Measurements from ENCODE around the gene ADCK1. TPM values are rescaled to one million over a fixed set of nuclear protein-coding genes. Genes with fewer than 3 reads are reported as not detected.

Gene ADCK1
- total and polyA plus RNA-seq, 9 of the 15 experiments (the other 6 are each of a cell fraction or from before 2014, with no cell fraction given): 2.8 to 8.9 (median 4.3) TPM

- TF ChIP-seq ZNF318 (IDR thresholded peaks at IDR 0.05; ENCODE audit: borderline replicate concordance in 1 of 2, low read depth in 1 of 2) (peak in 1 of 2 experiments; percentile 76; a peak in 2 of 4 replicates), ZFX (CRISPR knock-in tag; IDR thresholded peaks at IDR 0.05) (peak; percentile 62; the same call in 1 of the 2 replicates), EHMT2 (IDR thresholded peaks at IDR 0.05) (no peak), RAD51 (IDR thresholded peaks at IDR 0.05; ENCODE audit: borderline replicate concordance, low read depth) (peak; percentile 85), MIER1 (IDR thresholded peaks at IDR 0.05; ENCODE audit: low read depth) (no peak), ZNF431 (CRISPR knock-in tag; IDR thresholded peaks at IDR 0.05) (0 out of 2 replicates have a peak, but pooled peaks have one; percentile 34), MCM2 (IDR thresholded peaks at IDR 0.05; ENCODE audit: low read depth) (no peak), ZBTB11 (CRISPR knock-in tag; IDR thresholded peaks at IDR 0.05) (peak in 1 of 3 experiments; percentile 57; a peak in 1 of 6 replicates), FOXO4 (CRISPR knock-in tag; IDR thresholded peaks at IDR 0.05) (no peak), TEAD1 (CRISPR knock-in tag; IDR thresholded peaks at IDR 0.05) (peak in 1 of 2 experiments; percentile 56; a peak in 2 of 4 replicates), THRA (IDR thresholded peaks at IDR 0.05) (no peak), ZC3H8 (IDR thresholded peaks at IDR 0.05) (no peak)
These were observed 26.1 kb downstream of the ADCK1 start (continued) for GRCh38 chr14:77825895-77826519.

All from K562 (cell line).